Fibroblast of lung (primary cell): ENCODE results near the gene TGFB3. TPM values are rescaled to one million over a fixed set of nuclear protein-coding genes. Genes with fewer than 3 reads are reported as not detected.
A peak's percentile ranks its signal among the peaks of the same experiment; 100 is the strongest.

Source experiments
- DNase-seq, 2 donors: peaks; one replicate each; pipeline versions ENCODE4 v3.0.0 to v3.0.0-alpha.2; 2010; ENCODE audit warnings: low read depth in 2 of 2
- H2AFZ ChIP-seq: 2 replicates; pipeline ENCODE4 v1.5.1; 2012; ENCODE audit warnings: low read length, control low read depth, inconsistent platforms
- H3K27ac ChIP-seq: 2 replicates; pipeline ENCODE4 v1.5.1; 2011; ENCODE audit warnings: low read length, control low read depth; ENCODE audit not compliant: insufficient read depth
- H3K27me3 ChIP-seq: 2 replicates; pipeline ENCODE4 v1.5.1; 2011; ENCODE audit warnings: mild to moderate bottlenecking, low read length; ENCODE audit not compliant: control insufficient read depth, insufficient read depth
- H3K36me3 ChIP-seq: 2 replicates; pipeline ENCODE4 v1.5.1; 2011; ENCODE audit warnings: low read length; ENCODE audit not compliant: control insufficient read depth, insufficient read depth
- H3K4me1 ChIP-seq: 2 replicates; pipeline ENCODE4 v1.5.1; 2011; ENCODE audit warnings: low read length; ENCODE audit not compliant: control insufficient read depth, insufficient read depth; ENCODE audit errors: extremely low read depth
- H3K4me2 ChIP-seq: 2 replicates; pipeline ENCODE4 v1.5.1; 2011; ENCODE audit warnings: low read length, control low read depth; ENCODE audit not compliant: insufficient read depth; ENCODE audit errors: extremely low read depth
- H3K4me3 ChIP-seq, 4 experiments: fragments of 200-600 bp in 1 of 4; sonication (generic) in 1 of 4; replicated peaks in 1 of 4; 2 replicates each; pipeline ENCODE4 v1.5.1; 2011 to 2016; ENCODE audit warnings: low read length in 4 of 4, low read depth in 3 of 4, mild to moderate bottlenecking in 3 of 4, control low read depth in 2 of 4, inconsistent platforms in 1 of 4, mixed read lengths in 1 of 4; ENCODE audit not compliant: insufficient read depth in 1 of 4; ENCODE audit errors: control extremely low read depth in 1 of 4
- H3K79me2 ChIP-seq: 2 replicates; pipeline ENCODE4 v1.5.1; 2012; ENCODE audit warnings: mild to moderate bottlenecking, low read length, inconsistent platforms; ENCODE audit not compliant: control insufficient read depth, insufficient read depth
- H3K9ac ChIP-seq: 2 replicates; pipeline ENCODE4 v1.5.1; 2011; ENCODE audit warnings: mild to moderate bottlenecking, low read length, control low read depth; ENCODE audit not compliant: insufficient read depth
- H3K9me3 ChIP-seq: 2 replicates; pipeline ENCODE4 v1.5.1; 2012; ENCODE audit warnings: low read depth, low read length; ENCODE audit not compliant: control insufficient read depth, insufficient read depth
- H4K20me1 ChIP-seq: 2 replicates; pipeline ENCODE4 v1.5.1; 2011; ENCODE audit warnings: low read length; ENCODE audit not compliant: control insufficient read depth, insufficient read depth; ENCODE audit errors: extremely low read depth
- CTCF ChIP-seq, 2 donors: IDR thresholded peaks in 1 of 2; conservative IDR thresholded peaks in 1 of 2; 1 replicate in 1 of 2; 2 replicates in 1 of 2; pipeline ENCODE4 v1.5.1; 2011 to 2012; ENCODE audit warnings: low read length in 2 of 2, control low read depth in 1 of 2, inconsistent platforms in 1 of 2, low read depth in 1 of 2, mild to moderate bottlenecking in 1 of 2
- EZH2 ChIP-seq: IDR thresholded peaks from 2 replicates; pipeline ENCODE4 v1.5.1; 2012; ENCODE audit warnings: low read length, control low read depth, mild to moderate bottlenecking; ENCODE audit errors: missing control alignments
- polyA plus RNA-seq, 2 donors: library from polyadenylated mRNA; depleted of rRNA in 1 of 2; stranded (reverse) in 1 of 2; unstranded in 1 of 2; fragments of >200 nt; gene quantifications; 2 replicates each; pipeline ENCODE4 v1.2.1, GENCODE V29; 2011 to 2012; ENCODE audit warnings: missing spikeins in 1 of 2
- total RNA-seq: library from RNA; depleted of rRNA; stranded (reverse); fragments of >200 nt; gene quantifications from 2 replicates; pipeline ENCODE4 v1.2.1, GENCODE V29; 2014

Gene TGFB3
- total and polyA plus RNA-seq, 2 donors (not counting 1 experiment from before 2014, with no cell fraction given) = 5.9 to 30.8 TPM

GRCh38 chr14:75986439-75986765 is 4.6 kb upstream of the TGFB3 start:
- no peaks in the 10 kb centered on the region for H3K79me2 ChIP-seq
- no peak for DNase-seq
- H3K9me3 ChIP-seq = no peaks in the 10 kb centered on the region
- peak overlapping the region; percentile 88 for H3K27ac ChIP-seq
- H2AFZ ChIP-seq = no peak overlapping the region
- TF ChIP-seq EZH2 = no peak
- TF ChIP-seq CTCF (conservative IDR thresholded peaks at IDR 0.05 in 1 of 2, IDR thresholded peaks at IDR 0.05 in 1 of 2; ENCODE audit: low read depth in 1 of 2, low read length in 2 of 2) = no peak
- peaks cover 7% of the 10 kb centered on the region for H3K4me1 ChIP-seq
- no peaks in the 10 kb centered on the region for H4K20me1 ChIP-seq
- no peaks in the 10 kb centered on the region for H3K36me3 ChIP-seq
- peak overlapping the region; percentile 94 for H3K4me2 ChIP-seq
- peak overlapping the region; percentile 68 to 91 (median 80) for H3K4me3 ChIP-seq
- H3K27me3 ChIP-seq = no peaks in the 10 kb centered on the region
- peak overlapping the region; percentile 91 for H3K9ac ChIP-seq

GRCh38 chr14:75985618-75986438 is 4.0 kb upstream of the TGFB3 start, which contains the start of gene IFT43:
IFT43 (plus strand) TSS chr14:75985763; CDS start chr14:75985787, 24 bp downstream.
- no peaks in the 10 kb centered on the region for H3K79me2 ChIP-seq
- peak; percentile 74 to 78 for DNase-seq
- peak within 1 kb of the TSS; percentile 68 to 91 (median 80) for H3K4me3 ChIP-seq
- no peak for TF ChIP-seq EZH2
- no peak for TF ChIP-seq CTCF (conservative IDR thresholded peaks at IDR 0.05 in 1 of 2, IDR thresholded peaks at IDR 0.05 in 1 of 2; ENCODE audit: low read depth in 1 of 2, low read length in 2 of 2)
- H3K4me2 ChIP-seq = peak within 1 kb of the TSS; percentile 94
- H4K20me1 ChIP-seq = no peaks in the 10 kb centered on the region
- H3K27me3 ChIP-seq = no peaks in the 10 kb centered on the region
- peak within 1 kb of the TSS; percentile 60 for H2AFZ ChIP-seq
- no peaks in the 10 kb centered on the region for H3K36me3 ChIP-seq
- peaks cover 10% of the 10 kb centered on the region for H3K4me1 ChIP-seq
- H3K9me3 ChIP-seq = no peaks in the 10 kb centered on the region
- peak within 1 kb of the TSS; percentile 88 for H3K27ac ChIP-seq
- H3K9ac ChIP-seq = peak within 1 kb of the TSS; percentile 91

- Histone ChIP-seq H3K9ac (no peak overlapping the region), H3K9me3 (no peaks in the 10 kb centered on the region)
- TF ChIP-seq EZH2 (no peak), CTCF (conservative IDR thresholded peaks at IDR 0.05 in 1 of 2, IDR thresholded peaks at IDR 0.05 in 1 of 2; ENCODE audit: low read depth in 1 of 2, low read length in 2 of 2) (no peak)
These were observed 2.9 kb upstream of the TGFB3 start for GRCh38 chr14:75984674-75985073.

More at GRCh38 chr14:75984674-75985073, 2.9 kb upstream of the TGFB3 start:
- no peaks in the 10 kb centered on the region for H3K79me2 ChIP-seq
- no peak overlapping the region for H3K4me2 ChIP-seq
- no peaks in the 10 kb centered on the region for H3K27me3 ChIP-seq
- H3K4me3 ChIP-seq = no peak overlapping the region
- H4K20me1 ChIP-seq = no peaks in the 10 kb centered on the region
- H3K4me1 ChIP-seq = peaks cover 20% of the 10 kb centered on the region
- DNase-seq = no peak
- H3K36me3 ChIP-seq = no peaks in the 10 kb centered on the region
- no peak overlapping the region for H3K27ac ChIP-seq
- no peak overlapping the region for H2AFZ ChIP-seq
